SIG-M5 (cell line): ENCODE results near the gene MT1E.
"Not testable (repeated sequence)": the region's sequence is repeated elsewhere in the genome, so short reads cannot be mapped to it uniquely, and the experiment has no call there.

Experiments used
- DNase-seq: peaks from one replicate; lab custom pipeline; 2025; lab: John Stamatoyannopoulos, UW

The MT1E gene

GRCh38 chr16:56607109-56607618 is 18.4 kb upstream of the MT1E start:
- no peak for DNase-seq

DNA sequence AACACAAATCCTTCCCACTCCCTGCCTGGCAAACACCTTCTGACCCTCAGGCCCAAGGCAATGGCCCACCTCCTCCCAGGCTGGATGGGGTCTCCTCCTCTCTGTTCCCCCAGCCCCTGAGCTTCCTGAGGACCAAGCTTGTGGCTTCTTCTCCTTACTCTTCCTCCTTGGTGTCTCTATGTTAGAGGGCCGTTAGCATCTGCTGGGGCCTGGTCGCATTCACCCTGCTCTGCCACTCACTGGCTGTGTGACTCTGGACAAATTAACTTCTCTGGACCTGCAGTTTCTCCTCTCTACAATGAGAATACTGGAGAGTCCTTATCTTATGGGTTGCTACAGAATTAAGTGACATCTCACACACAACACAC is 17.9 kb upstream of the MT1E start:
- no peak for DNase-seq

DNA sequence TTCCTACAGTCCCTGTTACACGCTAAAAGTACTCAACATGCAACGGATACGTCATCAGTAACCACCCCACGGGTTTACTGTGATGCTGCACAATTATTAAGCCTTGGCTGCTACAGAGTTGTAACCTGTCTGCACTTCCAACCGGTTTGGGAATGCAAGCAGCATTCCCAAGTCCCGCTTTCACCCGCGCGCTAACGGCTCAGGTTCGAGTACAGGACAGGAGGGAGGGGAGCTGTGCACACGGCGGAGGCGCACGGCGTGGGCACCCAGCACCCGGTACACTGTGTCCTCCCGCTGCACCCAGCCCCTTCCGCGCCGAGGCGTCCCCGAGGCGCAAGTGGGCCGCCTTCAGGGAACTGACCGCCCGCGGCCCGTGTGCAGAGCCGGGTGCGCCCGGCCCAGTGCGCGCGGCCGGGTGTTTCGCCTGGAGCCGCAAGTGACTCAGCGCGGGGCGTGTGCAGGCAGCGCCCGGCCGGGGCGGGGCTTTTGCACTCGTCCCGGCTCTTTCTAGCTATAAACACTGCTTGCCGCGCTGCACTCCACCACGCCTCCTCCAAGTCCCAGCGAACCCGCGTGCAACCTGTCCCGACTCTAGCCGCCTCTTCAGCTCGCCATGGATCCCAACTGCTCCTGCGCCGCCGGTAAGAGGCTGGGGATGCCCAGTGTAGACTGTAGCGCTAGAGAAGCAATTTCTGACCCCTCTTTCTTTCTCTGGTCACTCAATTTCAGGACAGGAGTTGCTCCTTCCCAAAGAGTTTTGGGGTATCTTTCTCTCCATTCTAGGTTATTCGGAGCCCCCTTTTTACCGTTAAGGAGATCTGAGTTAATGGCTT is 17.3 kb upstream of the MT1E start, which contains the start of gene MT2A:
Gene MT2A, plus strand, starts transcription at position 542 of the 833 bp plus-strand sequence. Its CDS starts 72 bp downstream, at position 614.
- peak; percentile 84 for DNase-seq

- DNase-seq, result no peak
Observed at GRCh38 chr16:56608876-56609462, 16.6 kb upstream of the MT1E start.

DNA sequence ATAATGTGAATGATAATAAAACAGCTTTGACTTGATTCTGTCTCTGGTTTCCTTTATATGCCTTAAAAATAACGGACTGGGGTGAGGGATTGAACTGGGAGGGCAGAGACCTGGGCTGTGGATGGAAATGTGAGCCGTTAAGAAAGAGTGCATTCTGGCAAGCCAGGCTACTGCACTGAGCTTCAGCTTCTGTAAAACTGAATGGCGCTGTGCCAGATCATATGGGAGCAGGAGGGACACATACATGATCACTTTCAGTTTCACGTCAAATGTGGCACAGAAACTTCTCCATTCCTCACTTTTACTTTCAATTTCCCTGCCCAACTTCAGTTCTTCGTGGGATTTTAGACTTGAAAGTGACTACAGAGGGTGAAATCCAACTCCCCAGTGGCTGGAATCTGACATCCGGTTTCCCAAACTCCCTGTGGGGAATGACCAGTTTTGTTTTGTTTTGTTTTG is 16.1 kb upstream of the MT1E start:
- DNase-seq, result peak; percentile 79

DNA sequence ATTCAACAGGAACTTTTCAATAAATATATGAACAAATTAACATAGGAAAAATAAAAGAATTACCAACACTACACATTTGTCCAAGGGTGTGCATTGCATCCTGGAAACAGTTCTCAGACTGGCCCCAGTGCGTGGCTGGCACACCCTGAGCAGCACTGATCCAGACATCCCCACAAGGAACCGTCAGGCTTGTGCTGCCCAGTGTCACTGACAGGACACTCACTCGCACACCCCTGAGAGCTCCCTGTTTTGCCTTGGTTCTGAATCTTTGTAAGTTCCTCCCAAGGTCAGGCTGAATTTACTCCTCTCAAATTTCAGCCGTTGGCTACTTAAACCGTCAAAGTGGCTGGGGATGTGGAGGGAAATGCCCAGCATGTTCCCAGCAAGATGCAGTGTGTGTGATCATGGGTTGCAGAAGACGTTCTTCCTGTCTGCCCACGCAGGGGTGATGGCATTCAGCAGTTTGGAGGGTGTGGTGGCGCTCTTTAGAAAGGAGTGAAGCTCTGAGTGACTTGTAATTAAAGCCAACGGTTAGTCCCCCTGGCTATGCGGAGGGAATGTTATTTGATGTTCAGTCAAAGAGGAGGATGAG is 15.5 kb upstream of the MT1E start:
- no peak for DNase-seq

- DNase-seq, result no peak
Observed at GRCh38 chr16:56610609-56611111, 14.9 kb upstream of the MT1E start.

DNA sequence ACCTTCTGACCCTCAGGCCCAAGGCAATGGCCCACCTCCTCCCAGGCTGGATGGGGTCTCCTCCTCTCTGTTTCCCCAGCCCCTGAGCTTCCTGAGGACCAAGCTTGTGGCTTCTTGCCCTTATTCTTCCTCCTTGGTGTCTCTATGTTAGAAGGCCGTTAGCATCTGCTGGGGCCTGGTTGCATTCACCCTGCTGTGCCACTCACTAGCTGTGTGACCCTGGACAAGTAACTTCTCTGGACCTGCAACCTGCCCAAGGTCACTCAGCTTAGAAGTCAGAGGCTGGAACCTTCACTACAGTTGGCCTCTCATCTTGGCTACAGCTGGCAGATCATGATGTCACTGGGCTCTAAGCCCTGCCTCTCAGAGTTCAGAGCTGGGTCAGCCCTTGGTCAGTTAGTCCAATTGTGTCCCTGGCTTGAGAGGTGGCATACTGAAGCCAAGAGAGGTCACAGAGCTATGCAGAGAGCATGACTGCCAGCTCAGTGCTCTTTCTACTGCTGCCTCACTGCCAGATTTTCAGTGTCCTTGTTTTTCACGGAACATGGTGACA is 14.2 kb upstream of the MT1E start:
- no peak for DNase-seq

- no peak for DNase-seq
Observed at GRCh38 chr16:56613706-56614105, 11.9 kb upstream of the MT1E start.

GRCh38 chr16:56614549-56614991 is 11.0 kb upstream of the MT1E start:
- DNase-seq, result no peak

GRCh38 chr16:56615353-56615752 is 10.2 kb upstream of the MT1E start:
- DNase-seq, result no peak

- no peak for DNase-seq
Observed at GRCh38 chr16:56616608-56617211, 8.9 kb upstream of the MT1E start.

- no peak for DNase-seq
Observed at GRCh38 chr16:56617212-56618085, 8.1 kb upstream of the MT1E start.

DNA sequence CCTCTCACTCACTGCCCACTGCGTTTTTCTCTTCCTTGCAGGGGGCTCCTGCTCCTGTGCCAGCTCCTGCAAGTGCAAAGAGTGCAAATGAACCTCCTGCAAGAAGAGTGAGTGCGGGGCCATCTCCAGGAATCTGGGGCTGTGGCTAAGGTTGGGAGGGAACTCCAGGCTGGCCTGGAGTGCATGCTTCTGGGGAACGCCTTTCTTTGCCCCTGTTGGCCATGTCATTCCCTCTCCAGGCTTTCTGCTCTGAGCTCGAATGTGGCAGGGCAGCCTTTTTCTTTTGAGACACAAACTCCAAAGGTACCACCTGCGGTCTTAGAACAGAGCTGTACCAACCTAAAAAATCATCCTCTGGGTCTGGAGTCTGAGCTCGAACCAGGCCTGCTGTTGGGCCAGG is 7.4 kb upstream of the MT1E start:
- DNase-seq, result no peak

DNA sequence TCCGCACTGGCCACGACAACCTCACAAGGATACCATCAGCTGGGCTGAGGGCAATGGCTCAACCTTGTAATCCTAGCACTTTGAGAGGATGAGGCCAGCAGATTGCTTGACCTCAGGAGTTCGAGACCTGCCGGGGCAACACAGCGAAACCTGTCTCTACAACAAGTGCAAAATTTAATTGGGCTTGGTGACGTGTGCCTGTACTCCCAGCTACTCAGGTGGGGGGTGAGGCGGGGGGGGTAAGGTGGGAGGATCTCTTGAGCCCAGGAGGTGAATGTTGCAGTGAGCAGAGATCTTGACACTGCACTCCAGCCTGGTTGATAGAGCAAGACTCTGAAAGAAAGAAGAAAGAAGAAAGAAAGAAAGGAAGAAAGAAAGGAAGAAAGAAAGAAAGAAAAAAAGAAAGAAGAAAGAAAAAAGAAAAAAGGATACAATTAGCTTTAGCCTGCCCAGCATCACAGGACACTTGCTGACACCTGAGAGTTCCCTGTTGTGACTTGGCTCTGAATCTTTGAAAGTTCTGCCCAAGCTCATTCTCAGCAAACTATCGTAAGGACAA is 5.2 kb upstream of the MT1E start:
- no peak for DNase-seq

- DNase-seq, result not testable (repeated sequence)
Observed at GRCh38 chr16:56621665-56622445, 3.7 kb upstream of the MT1E start.

- DNase-seq, result not testable (repeated sequence)
Observed at GRCh38 chr16:56623184-56623583, 2.4 kb upstream of the MT1E start.

DNA sequence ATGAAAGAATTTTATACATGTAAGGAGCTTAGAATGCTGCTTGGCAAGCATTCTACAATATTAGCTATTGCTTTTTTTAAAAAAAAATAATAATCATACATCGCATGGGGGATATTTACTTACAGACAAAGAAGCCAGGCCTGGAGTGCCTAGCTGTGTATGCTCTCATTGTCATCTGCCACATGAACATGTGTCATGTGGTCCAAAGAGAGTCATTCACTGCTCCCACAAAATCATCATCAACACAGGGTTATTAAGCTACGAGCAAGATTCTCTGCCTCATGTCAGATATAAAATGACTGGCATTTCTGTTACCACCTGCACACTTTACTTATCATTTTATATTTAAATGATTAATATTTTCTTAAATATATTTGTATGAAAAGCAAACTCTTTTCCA is 1.9 kb upstream of the MT1E start:
- no peak for DNase-seq

DNA sequence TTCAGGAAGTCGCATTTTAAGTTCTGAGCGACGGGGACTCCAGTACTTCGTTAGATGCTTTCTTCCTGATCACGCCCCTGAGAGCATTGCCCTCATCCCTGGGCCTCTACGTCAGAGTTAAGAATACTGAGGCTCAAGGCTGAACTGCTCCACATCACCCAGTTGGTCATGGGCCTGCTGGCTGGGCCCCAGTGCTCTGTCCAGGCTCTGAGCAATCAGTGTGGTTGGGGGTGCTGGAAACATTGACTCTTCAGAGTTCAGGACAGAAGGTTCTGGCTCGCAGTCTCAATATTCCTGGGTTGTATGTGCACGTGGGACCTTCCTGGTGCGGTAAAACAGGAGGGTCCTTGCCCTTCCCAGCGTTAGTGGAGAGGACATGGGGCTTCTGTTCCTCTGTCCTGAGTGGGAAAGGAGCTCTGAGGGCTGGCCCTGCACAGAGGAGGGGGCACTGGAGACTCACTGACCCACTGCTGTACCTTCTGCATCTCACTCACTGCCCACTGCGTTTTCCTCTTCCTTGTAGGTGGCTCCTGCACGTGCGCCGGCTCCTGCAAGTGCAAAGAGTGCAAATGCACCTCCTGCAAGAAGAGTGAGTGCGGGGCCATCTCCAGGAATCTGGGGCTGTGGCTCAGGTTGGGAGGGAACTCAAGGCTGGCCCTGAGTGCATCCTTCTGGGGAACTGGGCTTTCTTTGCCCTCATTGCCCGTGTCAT is 518 bp downstream of the MT1E start:
- DNase-seq, result no peak
